ENCODE results near the gene OMD.
A peak's percentile ranks its signal among the peaks of the same experiment; 100 is the strongest.

Gene OMD

GRCh38 chr9:92457576-92457975 is 33.3 kb upstream of the OMD start:
- H3K27me3 ChIP-seq (replicated peaks; ENCODE audit: insufficient read depth, low read length) = no peaks in the 10 kb centered on the region
- no peak overlapping the region for H3K4me2 ChIP-seq (ENCODE audit: low read depth, low read length)
- H3K27ac ChIP-seq (ENCODE audit: low read length) = no peak overlapping the region
- no peaks in the 10 kb centered on the region for H3F3A ChIP-seq (ENCODE audit: insufficient read depth, low read length)
- H3K4me3 ChIP-seq (ENCODE audit: low read length) = no peak overlapping the region
- H3K9ac ChIP-seq (ENCODE audit: low read length) = no peak overlapping the region
- H4K20me1 ChIP-seq (ENCODE audit: insufficient read depth, low read length) = no peaks in the 10 kb centered on the region
- H3K9me2 ChIP-seq (replicated peaks; ENCODE audit: insufficient read depth, low read length) = no peaks in the 10 kb centered on the region
- no peaks in the 10 kb centered on the region for H3K36me3 ChIP-seq (replicated peaks; ENCODE audit: insufficient read depth, low read length)
- H3K4me1 ChIP-seq (ENCODE audit: low read length) = no peaks in the 10 kb centered on the region
- DNase-seq = no peak
- H2AFZ ChIP-seq (ENCODE audit: low read length) = no peak overlapping the region
- TF ChIP-seq EZH2phosphoT487 (IDR thresholded peaks at IDR 0.05; ENCODE audit: low read length) (no peak), EZH2 (optimal IDR thresholded peaks at IDR 0.05; ENCODE audit: low read depth, low read length) (no peak), CTCF (IDR thresholded peaks at IDR 0.05; ENCODE audit: low read length) (no peak)
- H3K9me3 ChIP-seq (replicated peaks; ENCODE audit: insufficient read depth, low read length) = no peaks in the 10 kb centered on the region
- H3K79me2 ChIP-seq (ENCODE audit: low read length) = no peaks in the 10 kb centered on the region

GRCh38 chr9:92455217-92455616 is 30.9 kb upstream of the OMD start:
- Histone ChIP-seq H3K9ac (ENCODE audit: low read length) (no peak overlapping the region), H3K36me3 (replicated peaks; ENCODE audit: insufficient read depth, low read length) (no peaks in the 10 kb centered on the region), H2AFZ (ENCODE audit: low read length) (no peak overlapping the region), H3K27me3 (replicated peaks; ENCODE audit: insufficient read depth, low read length) (no peaks in the 10 kb centered on the region), H3K4me1 (ENCODE audit: low read length) (no peaks in the 10 kb centered on the region), H3K9me3 (replicated peaks; ENCODE audit: insufficient read depth, low read length) (no peaks in the 10 kb centered on the region), H3F3A (ENCODE audit: insufficient read depth, low read length) (no peaks in the 10 kb centered on the region), H3K27ac (ENCODE audit: low read length) (no peak overlapping the region), H3K9me2 (replicated peaks; ENCODE audit: insufficient read depth, low read length) (no peaks in the 10 kb centered on the region), H4K20me1 (ENCODE audit: insufficient read depth, low read length) (no peaks in the 10 kb centered on the region), H3K4me2 (ENCODE audit: low read depth, low read length) (no peak overlapping the region), H3K4me3 (ENCODE audit: low read length) (no peak overlapping the region), H3K79me2 (ENCODE audit: low read length) (no peaks in the 10 kb centered on the region)
- no peak for TF ChIP-seq EZH2 (optimal IDR thresholded peaks at IDR 0.05; ENCODE audit: low read depth, low read length)
- TF ChIP-seq CTCF (IDR thresholded peaks at IDR 0.05; ENCODE audit: low read length) = peak; percentile 26
- DNase-seq = no peak

DNA sequence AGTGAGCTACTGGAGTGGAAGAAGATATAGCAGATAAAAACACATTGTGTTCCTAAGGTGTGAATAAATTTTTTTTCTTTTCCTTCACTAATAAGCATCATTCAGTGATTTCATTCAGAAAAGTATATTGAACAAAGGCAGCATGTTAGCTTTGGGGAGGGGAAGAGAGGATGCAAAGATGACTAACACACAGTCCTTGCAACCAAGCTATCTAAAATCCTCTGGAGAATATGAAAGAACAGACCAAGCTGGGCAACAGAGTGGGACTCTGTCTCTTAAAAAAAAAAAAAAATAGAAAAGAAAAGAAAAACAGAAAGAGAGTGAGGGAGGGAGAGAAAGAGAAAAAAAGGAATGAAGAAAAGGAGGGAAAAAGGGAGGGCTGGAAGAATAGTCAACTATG is 22.3 kb upstream of the OMD start:
- no peaks in the 10 kb centered on the region for H4K20me1 ChIP-seq (ENCODE audit: insufficient read depth, low read length)
- no peak overlapping the region for H2AFZ ChIP-seq (ENCODE audit: low read length)
- H3K9me2 ChIP-seq (replicated peaks; ENCODE audit: insufficient read depth, low read length) = no peaks in the 10 kb centered on the region
- H3F3A ChIP-seq (ENCODE audit: insufficient read depth, low read length) = no peaks in the 10 kb centered on the region
- H3K4me3 ChIP-seq (ENCODE audit: low read length) = no peak overlapping the region
- no peaks in the 10 kb centered on the region for H3K9me3 ChIP-seq (replicated peaks; ENCODE audit: insufficient read depth, low read length)
- H3K36me3 ChIP-seq (replicated peaks; ENCODE audit: insufficient read depth, low read length) = no peaks in the 10 kb centered on the region
- H3K27ac ChIP-seq (ENCODE audit: low read length) = no peak overlapping the region
- DNase-seq = no peak
- H3K79me2 ChIP-seq (ENCODE audit: low read length) = no peaks in the 10 kb centered on the region
- no peak overlapping the region for H3K4me2 ChIP-seq (ENCODE audit: low read depth, low read length)
- no peak for TF ChIP-seq CTCF (IDR thresholded peaks at IDR 0.05; ENCODE audit: low read length)
- TF ChIP-seq EZH2phosphoT487 (IDR thresholded peaks at IDR 0.05; ENCODE audit: low read length) = no peak
- TF ChIP-seq EZH2 (optimal IDR thresholded peaks at IDR 0.05; ENCODE audit: low read depth, low read length) = no peak
- no peaks in the 10 kb centered on the region for H3K4me1 ChIP-seq (ENCODE audit: low read length)
- H3K9ac ChIP-seq (ENCODE audit: low read length) = no peak overlapping the region
- H3K27me3 ChIP-seq (replicated peaks; ENCODE audit: insufficient read depth, low read length) = no peaks in the 10 kb centered on the region

All from MM.1S (cell line).